Measurements from ENCODE around the gene HMX3. TPM values are rescaled to one million over a fixed set of nuclear protein-coding genes. Genes with fewer than 3 reads are reported as not detected.

Gene HMX3
- total RNA-seq, 1 experiment from 2014 or later, result not detected

GRCh38 chr10:123140983-123141390 lies 5.2 kb downstream of the HMX3 start:
- Histone ChIP-seq H3K4me3 (ENCODE audit: insufficient read depth, low read depth, low read length) (no peak overlapping the region), H3K27me3 (ENCODE audit: control insufficient read depth, insufficient read depth, low read length) (peaks cover 99% of the 10 kb centered on the region), H3K36me3 (replicated peaks; ENCODE audit: control insufficient read depth, insufficient read depth, low read length) (no peaks in the 10 kb centered on the region)
- DNase-seq, result peak; percentile 43

- H3K27me3 ChIP-seq (ENCODE audit: control insufficient read depth, insufficient read depth, low read length), result peaks cover 100% of the 10 kb centered on the region
- H3K36me3 ChIP-seq (replicated peaks; ENCODE audit: control insufficient read depth, insufficient read depth, low read length), result no peaks in the 10 kb centered on the region
- H3K4me3 ChIP-seq (ENCODE audit: insufficient read depth, low read depth, low read length), result no peak overlapping the region; the same call in 1 of the 2 replicates
- DNase-seq, result peak; percentile 69
Measured at GRCh38 chr10:123141791-123142700, 6.3 kb downstream of the HMX3 start.

GRCh38 chr10:123142701-123143161 lies 7.0 kb downstream of the HMX3 start:
- peak; percentile 77 for DNase-seq
- Histone ChIP-seq H3K4me3 (ENCODE audit: insufficient read depth, low read depth, low read length) (peak overlapping the region; percentile 12; the same call in 1 of the 2 replicates), H3K27me3 (ENCODE audit: control insufficient read depth, insufficient read depth, low read length) (peaks cover 100% of the 10 kb centered on the region), H3K36me3 (replicated peaks; ENCODE audit: control insufficient read depth, insufficient read depth, low read length) (no peaks in the 10 kb centered on the region)

- DNase-seq, result peak; percentile 75
- Histone ChIP-seq H3K4me3 (ENCODE audit: insufficient read depth, low read depth, low read length) (peak overlapping the region; percentile 12; the same call in 1 of the 2 replicates), H3K27me3 (ENCODE audit: control insufficient read depth, insufficient read depth, low read length) (peaks cover 100% of the 10 kb centered on the region), H3K36me3 (replicated peaks; ENCODE audit: control insufficient read depth, insufficient read depth, low read length) (no peaks in the 10 kb centered on the region)
Measured at GRCh38 chr10:123143162-123143824, 7.5 kb downstream of the HMX3 start.

GRCh38 chr10:123143825-123144168 lies 8.0 kb downstream of the HMX3 start:
- peaks cover 100% of the 10 kb centered on the region for H3K27me3 ChIP-seq (ENCODE audit: control insufficient read depth, insufficient read depth, low read length)
- no peak overlapping the region for H3K4me3 ChIP-seq (ENCODE audit: insufficient read depth, low read depth, low read length)
- DNase-seq, result no peak
- no peaks in the 10 kb centered on the region for H3K36me3 ChIP-seq (replicated peaks; ENCODE audit: control insufficient read depth, insufficient read depth, low read length)

- Histone ChIP-seq H3K4me3 (ENCODE audit: insufficient read depth, low read depth, low read length) (no peak overlapping the region; the same call in 1 of the 2 replicates), H3K27me3 (ENCODE audit: control insufficient read depth, insufficient read depth, low read length) (peaks cover 100% of the 10 kb centered on the region), H3K36me3 (replicated peaks; ENCODE audit: control insufficient read depth, insufficient read depth, low read length) (no peaks in the 10 kb centered on the region)
- peak; percentile 76 for DNase-seq
Measured at GRCh38 chr10:123144697-123145541, 9.1 kb downstream of the HMX3 start.

GRCh38 chr10:123145542-123146012 lies 9.8 kb downstream of the HMX3 start:
- DNase-seq, result peak; percentile 65
- H3K27me3 ChIP-seq (ENCODE audit: control insufficient read depth, insufficient read depth, low read length), result peaks cover 100% of the 10 kb centered on the region
- no peak overlapping the region for H3K4me3 ChIP-seq (ENCODE audit: insufficient read depth, low read depth, low read length)
- no peaks in the 10 kb centered on the region for H3K36me3 ChIP-seq (replicated peaks; ENCODE audit: control insufficient read depth, insufficient read depth, low read length)

GRCh38 chr10:123146013-123146893 lies 10.5 kb downstream of the HMX3 start:
- peak; percentile 65 for DNase-seq
- Histone ChIP-seq H3K4me3 (ENCODE audit: insufficient read depth, low read depth, low read length) (no peak overlapping the region), H3K27me3 (ENCODE audit: control insufficient read depth, insufficient read depth, low read length) (peaks cover 100% of the 10 kb centered on the region), H3K36me3 (replicated peaks; ENCODE audit: control insufficient read depth, insufficient read depth, low read length) (no peaks in the 10 kb centered on the region)

- Histone ChIP-seq H3K36me3 (replicated peaks; ENCODE audit: control insufficient read depth, insufficient read depth, low read length) (no peaks in the 10 kb centered on the region), H3K27me3 (ENCODE audit: control insufficient read depth, insufficient read depth, low read length) (peaks cover 99% of the 10 kb centered on the region), H3K4me3 (ENCODE audit: insufficient read depth, low read depth, low read length) (no peak overlapping the region)
- peak; percentile 26 for DNase-seq
Measured at GRCh38 chr10:123146894-123147634, 11.3 kb downstream of the HMX3 start.

GRCh38 chr10:123147635-123148413 lies 12.1 kb downstream of the HMX3 start, which contains the start of gene HMX2:
HMX2 (plus strand) TSS chr10:123148136; CDS start chr10:123148379, 243 bp downstream.
- H3K4me3 ChIP-seq (ENCODE audit: insufficient read depth, low read depth, low read length), result peak within 1 kb of the TSS; percentile 34
- H3K27me3 ChIP-seq (ENCODE audit: control insufficient read depth, insufficient read depth, low read length), result peaks cover 97% of the 10 kb centered on the region
- H3K36me3 ChIP-seq (replicated peaks; ENCODE audit: control insufficient read depth, insufficient read depth, low read length), result no peaks in the 10 kb centered on the region
- DNase-seq, result peak; percentile 90

- Histone ChIP-seq H3K36me3 (replicated peaks; ENCODE audit: control insufficient read depth, insufficient read depth, low read length) (no peaks in the 10 kb centered on the region), H3K4me3 (ENCODE audit: insufficient read depth, low read depth, low read length) (peak overlapping the region; percentile 34), H3K27me3 (ENCODE audit: control insufficient read depth, insufficient read depth, low read length) (peaks cover 93% of the 10 kb centered on the region)
- peak; percentile 88 for DNase-seq
Measured at GRCh38 chr10:123148414-123149161, 12.8 kb downstream of the HMX3 start.

- no peak overlapping the region; the same call in 1 of the 2 replicates for H3K4me3 ChIP-seq (ENCODE audit: insufficient read depth, low read depth, low read length)
- H3K27me3 ChIP-seq (ENCODE audit: control insufficient read depth, insufficient read depth, low read length), result peaks cover 88% of the 10 kb centered on the region
- H3K36me3 ChIP-seq (replicated peaks; ENCODE audit: control insufficient read depth, insufficient read depth, low read length), result no peaks in the 10 kb centered on the region
- DNase-seq, result no peak
Measured at GRCh38 chr10:123149162-123149567, 13.4 kb downstream of the HMX3 start.
